GM18508 (cell line): ENCODE data around the gene NRXN3.

Source experiments
- ATAC-seq: cut with Tn5 transposase; IDR thresholded peaks from one replicate; pipeline ENCODE4 v1.9.1; 2021; ENCODE audit warnings: moderate number of reproducible peaks; ENCODE audit not compliant: insufficient read depth, unreplicated experiment

The NRXN3 gene

GRCh38 chr14:78238141-78238540 is 68.0 kb downstream of the NRXN3 start:
- ATAC-seq, result no peak

- no peak for ATAC-seq
Observed at GRCh38 chr14:78240567-78240966, 70.4 kb downstream of the NRXN3 start.

- no peak for ATAC-seq
Observed at GRCh38 chr14:78242086-78242485, 71.9 kb downstream of the NRXN3 start.

- no peak for ATAC-seq
Observed at GRCh38 chr14:78243187-78243586, 73.0 kb downstream of the NRXN3 start.

- no peak for ATAC-seq
Observed at GRCh38 chr14:78245238-78245637, 75.1 kb downstream of the NRXN3 start.

- no peak for ATAC-seq
Observed at GRCh38 chr14:78248501-78249090, 78.4 kb downstream of the NRXN3 start.

GRCh38 chr14:78251308-78251707 is 81.1 kb downstream of the NRXN3 start:
- no peak for ATAC-seq

GRCh38 chr14:78253986-78254385 is 83.8 kb downstream of the NRXN3 start:
- ATAC-seq, result no peak

GRCh38 chr14:78254911-78255461 is 84.8 kb downstream of the NRXN3 start:
- no peak for ATAC-seq

GRCh38 chr14:78259831-78260230 is 89.7 kb downstream of the NRXN3 start:
- ATAC-seq, result no peak

- ATAC-seq, result no peak
Observed at GRCh38 chr14:78278464-78279250, 108.5 kb downstream of the NRXN3 start.

- no peak for ATAC-seq
Observed at GRCh38 chr14:78282437-78282836, 112.3 kb downstream of the NRXN3 start.

- no peak for ATAC-seq
Observed at GRCh38 chr14:78286210-78286609, 116.0 kb downstream of the NRXN3 start.

GRCh38 chr14:78292003-78292402 is 121.8 kb downstream of the NRXN3 start:
- no peak for ATAC-seq

- no peak for ATAC-seq
Observed at GRCh38 chr14:78297858-78298257, 127.7 kb downstream of the NRXN3 start.

- ATAC-seq, result no peak
Observed at GRCh38 chr14:78298298-78298697, 128.1 kb downstream of the NRXN3 start.

- no peak for ATAC-seq
Observed at GRCh38 chr14:78302841-78303240, 132.7 kb downstream of the NRXN3 start.

- ATAC-seq, result no peak
Observed at GRCh38 chr14:78307671-78308070, 137.5 kb downstream of the NRXN3 start.

GRCh38 chr14:78308079-78308478 is 137.9 kb downstream of the NRXN3 start:
- ATAC-seq, result no peak

- ATAC-seq, result no peak
Observed at GRCh38 chr14:78310272-78310671, 140.1 kb downstream of the NRXN3 start.

- ATAC-seq, result no peak
Observed at GRCh38 chr14:78313499-78313898, 143.3 kb downstream of the NRXN3 start.

- ATAC-seq, result no peak
Observed at GRCh38 chr14:78314484-78314883, 144.3 kb downstream of the NRXN3 start.
